ENCODE results near the gene XIAP. TPM values are rescaled to one million over a fixed set of nuclear protein-coding genes. Genes with fewer than 3 reads are reported as not detected.
A peak's percentile ranks its signal among the peaks of the same experiment; 100 is the strongest.
"Not testable (repeated sequence)": the region's sequence is repeated elsewhere in the genome, so short reads cannot be mapped to it uniquely, and the experiment has no call there.

XIAP gene
- total RNA-seq: 35.3 and 37.5 TPM in 2 replicates
- long read RNA-seq, full-length matches to known transcripts: 11 of 18 reads
- long read RNA-seq, partial matches to known transcripts: 4 of 18 reads
- long read RNA-seq, other reads (novel, unspliced or antisense): 3 of 18 reads

GRCh38 chrX:123859846-123860838 is at the start of gene XIAP:
Gene XIAP (plus strand): TSS chrX:123860053. CDS start chrX:123885663, 25,610 bp downstream.
- no peak for TF ChIP-seq CTCF (IDR thresholded peaks at IDR 0.05; ENCODE audit: unreplicated experiment)
- Mint-ChIP-seq H3K4me1 (ENCODE audit: low read depth) (peaks cover 11% of the 10 kb centered on the region), H3K27ac (peak within 1 kb of the TSS; percentile 96), H3K36me3 (ENCODE audit: insufficient read depth) (peaks cover 3% of the 10 kb centered on the region), H3K4me3 (ENCODE audit: low read depth) (peak within 1 kb of the TSS; percentile 84), H3K9me3 (ENCODE audit: low read depth) (peaks cover 28% of the 10 kb centered on the region), H3K27me3 (no peaks in the 10 kb centered on the region)
- DNase-seq (ENCODE audit: low spot score, unreplicated experiment): peak; percentile 50

- Mint-ChIP-seq H3K4me3 (ENCODE audit: low read depth) (no peak overlapping the region), H3K27ac (no peak overlapping the region), H3K9me3 (ENCODE audit: low read depth) (peaks cover 8% of the 10 kb centered on the region), H3K4me1 (ENCODE audit: low read depth) (no peaks in the 10 kb centered on the region), H3K36me3 (ENCODE audit: insufficient read depth) (peaks cover 3% of the 10 kb centered on the region), H3K27me3 (no peaks in the 10 kb centered on the region)
- no peak for TF ChIP-seq CTCF (IDR thresholded peaks at IDR 0.05; ENCODE audit: unreplicated experiment)
- no peak for DNase-seq (ENCODE audit: low spot score, unreplicated experiment)
Measured at GRCh38 chrX:123814343-123814742, 45.5 kb upstream of the XIAP start.

- not testable (repeated sequence) for H3K9me3 Mint-ChIP-seq (ENCODE audit: low read depth); H3K27me3 Mint-ChIP-seq; H3K36me3 Mint-ChIP-seq (ENCODE audit: insufficient read depth); H3K4me1 Mint-ChIP-seq (ENCODE audit: low read depth); H3K4me3 Mint-ChIP-seq (ENCODE audit: low read depth); H3K27ac Mint-ChIP-seq; DNase-seq (ENCODE audit: low spot score, unreplicated experiment)
Measured at GRCh38 chrX:123814934-123815394, 44.9 kb upstream of the XIAP start.

GRCh38 chrX:123817288-123817894 is 42.5 kb upstream of the XIAP start:
- Mint-ChIP-seq H3K27me3 (no peaks in the 10 kb centered on the region), H3K27ac (no peak overlapping the region)
- DNase-seq (ENCODE audit: low spot score, unreplicated experiment): no peak

DNA sequence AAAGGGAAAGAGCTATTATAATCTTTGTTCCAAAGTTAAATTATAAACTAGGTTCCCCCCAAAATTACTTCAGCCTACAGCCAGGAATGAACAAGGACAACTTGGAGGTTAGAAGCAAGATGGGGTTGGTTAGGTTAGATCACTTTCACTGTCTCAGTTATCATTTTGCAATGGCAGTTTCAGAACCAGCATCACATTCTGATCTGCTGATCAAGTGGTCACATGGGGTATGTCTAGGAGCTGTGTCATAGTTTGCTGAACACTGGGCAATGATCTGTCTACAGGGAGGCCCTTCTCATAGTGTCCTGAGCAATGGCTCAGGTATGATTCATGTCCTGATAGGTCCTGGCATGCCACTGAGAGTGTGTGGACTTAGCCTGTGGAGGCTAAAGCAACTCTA is 41.6 kb upstream of the XIAP start:
- H3K36me3 Mint-ChIP-seq (ENCODE audit: insufficient read depth): no peaks in the 10 kb centered on the region
- H3K9me3 Mint-ChIP-seq (ENCODE audit: low read depth): peaks cover 3% of the 10 kb centered on the region
- H3K27ac Mint-ChIP-seq: no peak overlapping the region
- no peaks in the 10 kb centered on the region for H3K4me1 Mint-ChIP-seq (ENCODE audit: low read depth)
- DNase-seq (ENCODE audit: low spot score, unreplicated experiment): no peak
- no peak overlapping the region for H3K4me3 Mint-ChIP-seq (ENCODE audit: low read depth)
- H3K27me3 Mint-ChIP-seq: no peaks in the 10 kb centered on the region
- no peak for TF ChIP-seq CTCF (IDR thresholded peaks at IDR 0.05; ENCODE audit: unreplicated experiment)

More at GRCh38 chrX:123817288-123817894, 42.5 kb upstream of the XIAP start:
- no peak for TF ChIP-seq CTCF (IDR thresholded peaks at IDR 0.05; ENCODE audit: unreplicated experiment)
- Mint-ChIP-seq H3K9me3 (ENCODE audit: low read depth) (peaks cover 3% of the 10 kb centered on the region), H3K36me3 (ENCODE audit: insufficient read depth) (no peaks in the 10 kb centered on the region), H3K4me1 (ENCODE audit: low read depth) (no peaks in the 10 kb centered on the region), H3K4me3 (ENCODE audit: low read depth) (no peak overlapping the region)

Measured in progenitor cell of endocrine pancreas (in vitro differentiated cells).